Colonic mucosa (tissue), 4 donors: ENCODE data around the gene SCTR. TPM values are rescaled to one million over a fixed set of nuclear protein-coding genes. Genes with fewer than 3 reads are reported as not detected.
A peak's percentile ranks its signal among the peaks of the same experiment; 100 is the strongest.

Experiments used
- DNase-seq: peaks from one replicate; pipeline ENCODE4 v3.0.0-alpha.2; 2020
- H3K27ac ChIP-seq: fragments of 200-600 bp; one replicate; pipeline ENCODE4 v1.8.0; 2021
- H3K27me3 ChIP-seq: fragments of 200-600 bp; one replicate; pipeline ENCODE4 v1.8.0; 2021
- H3K36me3 ChIP-seq: fragments of 200-600 bp; one replicate; pipeline ENCODE4 v1.8.0; 2021
- H3K4me1 ChIP-seq: fragments of 200-600 bp; one replicate; pipeline ENCODE4 v1.8.0; 2021; ENCODE audit warnings: mild to moderate bottlenecking
- H3K4me3 ChIP-seq: fragments of 200-600 bp; one replicate; pipeline ENCODE4 v1.8.0; 2021
- H3K9ac ChIP-seq, 2 donors: one replicate each; pipeline ENCODE4 v1.7.0; 2013; ENCODE audit warnings: control low read depth in 2 of 2, low read depth in 2 of 2, low read length in 2 of 2
- H3K9me3 ChIP-seq: fragments of 200-600 bp; one replicate; pipeline ENCODE4 v1.8.0; 2021
- CTCF ChIP-seq: fragments of 200-600 bp; IDR thresholded peaks from one replicate; pipeline ENCODE4 v1.8.0; 2022; ENCODE audit warnings: antibody characterized with exemption, mild to moderate bottlenecking
- intact Hi-C: fragments of 100-400 bp; cut with DNase I; formaldehyde crosslinking; loops from one replicate; pipeline ENCODE4 v1.14.1; 2022
- total RNA-seq, 2 donors: library from RNA; stranded (reverse); fragmentation: NEBNext Ultra II Directional in 1 of 2; extraction: Animal tissue kit (Norgen Biotek cat#: 25700) in 1 of 2; gene quantifications; one replicate each; pipeline ENCODE4 v1.2.1, GENCODE V29; 2021
- donor health status: healthy.
- donor health status: DM: no; HTN: no; CAD: no.
- donor health status: DM: no; HTN: no; CAD: no.

SCTR gene
- total RNA-seq, 2 donors from 2014 or later, result 0.25 to 0.27 TPM

GRCh38 chr2:119481501-119482455, 42.5 kb downstream of the SCTR start:
- Histone ChIP-seq H3K9ac (no peak overlapping the region), H3K36me3 (no peaks in the 10 kb centered on the region), H3K27me3 (no peaks in the 10 kb centered on the region), H3K9me3 (no peaks in the 10 kb centered on the region), H3K4me1 (no peaks in the 10 kb centered on the region), H3K27ac (no peak overlapping the region), H3K4me3 (no peak overlapping the region)
- intact Hi-C loops, result no loop called here
- peak; percentile 12 for DNase-seq
- TF ChIP-seq CTCF, result no peak

GRCh38 chr2:119480718-119481142, 43.6 kb downstream of the SCTR start:
- H3K4me3 ChIP-seq, result no peak overlapping the region
- H3K27ac ChIP-seq, result no peak overlapping the region
- H3K36me3 ChIP-seq, result no peaks in the 10 kb centered on the region

GRCh38 chr2:119480184-119480583, 44.1 kb downstream of the SCTR start:
- DNase-seq, result peak; percentile 10
- Histone ChIP-seq H3K27me3 (no peaks in the 10 kb centered on the region), H3K9me3 (no peaks in the 10 kb centered on the region), H3K4me1 (no peaks in the 10 kb centered on the region), H3K4me3 (no peak overlapping the region), H3K9ac (no peak overlapping the region), H3K36me3 (no peaks in the 10 kb centered on the region), H3K27ac (no peak overlapping the region)
- intact Hi-C loops, result no loop called here
- no peak for TF ChIP-seq CTCF

More at GRCh38 chr2:119480718-119481142, 43.6 kb downstream of the SCTR start:
- Histone ChIP-seq H3K9me3 (no peaks in the 10 kb centered on the region), H3K9ac (no peak overlapping the region), H3K4me1 (no peaks in the 10 kb centered on the region), H3K27me3 (no peaks in the 10 kb centered on the region)
- intact Hi-C loops, result no loop called here
- TF ChIP-seq CTCF, result no peak
- peak; percentile 15 for DNase-seq

- no peaks in the 10 kb centered on the region for H3K36me3 ChIP-seq
- TF ChIP-seq CTCF, result no peak
- H3K27me3 ChIP-seq, result no peaks in the 10 kb centered on the region
- DNase-seq, result no peak
- no peaks in the 10 kb centered on the region for H3K4me1 ChIP-seq
- no peak overlapping the region for H3K4me3 ChIP-seq
- intact Hi-C loops, result loop anchor here (5.0 kb wide), 1 partner anchor 57 kb away; no protein-coding TSS in a partner anchor
- no peak overlapping the region for H3K9ac ChIP-seq
- no peak overlapping the region for H3K27ac ChIP-seq
- H3K9me3 ChIP-seq, result no peaks in the 10 kb centered on the region
Measured at GRCh38 chr2:119478978-119479295, 45.3 kb downstream of the SCTR start.

GRCh38 chr2:119478188-119478977, 45.9 kb downstream of the SCTR start:
- intact Hi-C loops, result loop anchor here (5.0 kb wide), 1 partner anchor 56 kb away; no protein-coding TSS in a partner anchor
- no peaks in the 10 kb centered on the region for H3K4me1 ChIP-seq
- no peak for TF ChIP-seq CTCF
- no peaks in the 10 kb centered on the region for H3K9me3 ChIP-seq
- no peaks in the 10 kb centered on the region for H3K36me3 ChIP-seq
- no peak overlapping the region for H3K9ac ChIP-seq
- no peaks in the 10 kb centered on the region for H3K27me3 ChIP-seq
- H3K4me3 ChIP-seq, result no peak overlapping the region
- no peak overlapping the region for H3K27ac ChIP-seq
- DNase-seq, result peak; percentile 15
